ENCODE results near the gene PPFIBP1.

GRCh38 chr12:27553941-27554340 lies 29.9 kb downstream of the PPFIBP1 start:
- TF ChIP-seq ZNF551 (CRISPR knock-in tag; IDR thresholded peaks at IDR 0.05) = no peak
- TF ChIP-seq OTX1 (CRISPR knock-in tag; IDR thresholded peaks at IDR 0.05) = no peak
- TF ChIP-seq ZNF232 (CRISPR knock-in tag; IDR thresholded peaks at IDR 0.05) = no peak
- no peak for TF ChIP-seq BHLHE40 (IDR thresholded peaks at IDR 0.05; ENCODE audit: low read length)
- TF ChIP-seq MYC (IDR thresholded peaks at IDR 0.05; ENCODE audit: low read depth, low read length) = no peak
- no peak for TF ChIP-seq MYC (CRISPR knock-in tag; IDR thresholded peaks at IDR 0.05; ENCODE audit: borderline replicate concordance, low read depth)
- TF ChIP-seq ZFP1 (CRISPR knock-in tag; IDR thresholded peaks at IDR 0.05) = no peak
- TF ChIP-seq ASH1L (IDR thresholded peaks at IDR 0.05; ENCODE audit: borderline replicate concordance, low read depth, partially characterized antibody) = no peak
- TF ChIP-seq ELK3 (CRISPR knock-in tag; IDR thresholded peaks at IDR 0.05) = no peak
- no peak for TF ChIP-seq POLR2A (conservative IDR thresholded peaks at IDR 0.05)
- no peak for TF ChIP-seq CTCF (IDR thresholded peaks at IDR 0.05 in 2 of 3, conservative IDR thresholded peaks at IDR 0.05 in 1 of 3; ENCODE audit: insufficient read depth in 2 of 3, low read depth in 1 of 3, low read length in 3 of 3)
- TF ChIP-seq CEBPG (CRISPR knock-in tag; IDR thresholded peaks at IDR 0.05) = no peak
- TF ChIP-seq CEBPG (tag; conservative IDR thresholded peaks at IDR 0.05 in 1 of 2, IDR thresholded peaks at IDR 0.05 in 1 of 2) = no peak
- TF ChIP-seq NCOA1 (IDR thresholded peaks at IDR 0.05; ENCODE audit: low read depth) = no peak

All from K562 (cell line).